ENCODE data around the gene NEK4. TPM values are rescaled to one million over a fixed set of nuclear protein-coding genes. Genes with fewer than 3 reads are reported as not detected.
"Not testable (repeated sequence)": the region's sequence is repeated elsewhere in the genome, so short reads cannot be mapped to it uniquely, and the experiment has no call there.

NEK4 gene
- total RNA-seq, 1 donor from 2014 or later, result 31.4 TPM

GRCh38 chr3:52685709-52686691 is 84.7 kb downstream of the NEK4 start, which contains the start of the genes GNL3 and PBRM1:
GNL3 (plus strand) TSS chr3:52686032; CDS start chr3:52686093, 61 bp downstream.
PBRM1 (minus strand) TSS chr3:52685913.
- intact Hi-C loops (cut with DNase I), result loop anchor here (5.0 to 10.0 kb wide), 2 partner anchors 231 to 699 kb away; partner anchors contain the start of genes NISCH and TNNC1
- DNase-seq (ENCODE audit: low spot score) (peak; percentile 95), ATAC-seq (peak; percentile 96)

- DNase-seq (ENCODE audit: low spot score) (peak; percentile 80), ATAC-seq (peak; percentile 86)
- intact Hi-C loops (cut with DNase I), result loop anchor here (5.0 to 10.0 kb wide), 2 partner anchors 230 to 698 kb away; partner anchors contain the start of genes NISCH and TNNC1
Observed at GRCh38 chr3:52685285-52685708, 85.4 kb downstream of the NEK4 start.

- DNase-seq (ENCODE audit: low spot score) (no peak), ATAC-seq (no peak)
- intact Hi-C loops (cut with DNase I), result loop anchor here (10.0 kb wide), 1 partner anchor 229 kb away; the partner anchor contains the start of genes NISCH and TNNC1
Observed at GRCh38 chr3:52684184-52684583, 86.6 kb downstream of the NEK4 start.

GRCh38 chr3:52683611-52684010 is 87.1 kb downstream of the NEK4 start:
- DNase-seq (ENCODE audit: low spot score), result no peak
- ATAC-seq, result no peak
- intact Hi-C loops (cut with DNase I), result loop anchor here (10.0 kb wide), 1 partner anchor 229 kb away; the partner anchor contains the start of genes NISCH and TNNC1

- intact Hi-C loops (cut with DNase I), result loop anchor here (10.0 kb wide), 1 partner anchor 227 kb away; the partner anchor contains the start of genes NISCH and TNNC1
- DNase-seq (ENCODE audit: low spot score) (no peak), ATAC-seq (peak; percentile 58)
Observed at GRCh38 chr3:52682016-52682415, 88.7 kb downstream of the NEK4 start.

GRCh38 chr3:52681596-52681995 is 89.1 kb downstream of the NEK4 start:
- no peak for DNase-seq (ENCODE audit: low spot score)
- ATAC-seq, result no peak
- intact Hi-C loops (cut with DNase I), result loop anchor here (10.0 kb wide), 1 partner anchor 227 kb away; the partner anchor contains the start of genes NISCH and TNNC1

- no peak for ATAC-seq
- intact Hi-C loops (cut with DNase I), result loop anchor here (10.0 kb wide), 1 partner anchor 225 kb away; the partner anchor contains the start of genes NISCH and TNNC1
- DNase-seq (ENCODE audit: low spot score), result no peak
Observed at GRCh38 chr3:52679811-52680210, 90.9 kb downstream of the NEK4 start.

- intact Hi-C loops (cut with DNase I), result no loop called here
- DNase-seq (ENCODE audit: low spot score) (no peak), ATAC-seq (no peak)
Observed at GRCh38 chr3:52679199-52679538, 91.6 kb downstream of the NEK4 start.

- DNase-seq (ENCODE audit: low spot score) (no peak), ATAC-seq (no peak)
- intact Hi-C loops (cut with DNase I), result no loop called here
Observed at GRCh38 chr3:52678265-52679198, 92.2 kb downstream of the NEK4 start.

- DNase-seq (ENCODE audit: low spot score); intact Hi-C loops (cut with DNase I); ATAC-seq: not testable (repeated sequence)
Observed at GRCh38 chr3:52676201-52676600, 94.5 kb downstream of the NEK4 start.

GRCh38 chr3:52671676-52672075 is 99.1 kb downstream of the NEK4 start:
- intact Hi-C loops (cut with DNase I), result no loop called here
- ATAC-seq (no peak), DNase-seq (ENCODE audit: low spot score) (no peak)

GRCh38 chr3:52670621-52671521 is 99.9 kb downstream of the NEK4 start:
- no peak for DNase-seq (ENCODE audit: low spot score)
- intact Hi-C loops (cut with DNase I), result no loop called here
- ATAC-seq, result peak; percentile 71

GRCh38 chr3:52663098-52663497 is 107.6 kb downstream of the NEK4 start:
- ATAC-seq (no peak), DNase-seq (ENCODE audit: low spot score) (no peak)
- intact Hi-C loops (cut with DNase I), result no loop called here

- ATAC-seq (no peak), DNase-seq (ENCODE audit: low spot score) (no peak)
- intact Hi-C loops (cut with DNase I), result no loop called here
Observed at GRCh38 chr3:52660046-52660445, 110.7 kb downstream of the NEK4 start.

Measured in sciatic nerve (tissue), 2 donors.